Measurements from ENCODE around the gene SEC31B.

GRCh38 chr10:100519311-100520051 lies at the start of gene SEC31B:
- no peak for TF ChIP-seq SP1 (IDR thresholded peaks at IDR 0.05)
- no peak for TF ChIP-seq HDGF (IDR thresholded peaks at IDR 0.05; ENCODE audit: borderline replicate concordance)
- TF ChIP-seq BHLHE40 (IDR thresholded peaks at IDR 0.05; ENCODE audit: borderline replicate concordance): no peak
- TF ChIP-seq LEF1 (IDR thresholded peaks at IDR 0.05; ENCODE audit: borderline replicate concordance): no peak
